HepG2 (cell line): ENCODE measurements around the gene OTUB2. TPM values are rescaled to one million over a fixed set of nuclear protein-coding genes. Genes with fewer than 3 reads are reported as not detected.
A peak's percentile ranks its signal among the peaks of the same experiment; 100 is the strongest.

Experiments
- AGO2 ChIP-seq: fragments of 200-400 bp; formaldehyde crosslinking; optimal IDR thresholded peaks from 2 replicates; pipeline ENCODE3; 2017; ENCODE audit warnings: mild to moderate bottlenecking, low read depth, low read length, moderate library complexity
- BRCA1 ChIP-seq: sonication (generic); formaldehyde crosslinking; IDR thresholded peaks from 2 replicates; pipeline ENCODE4 v1.4.0; 2020; ENCODE audit warnings: missing genetic modification reagents
- BRD4 ChIP-seq: sonication (generic); formaldehyde crosslinking; IDR thresholded peaks from 2 replicates; pipeline ENCODE4 v1.4.0; 2020; ENCODE audit warnings: missing genetic modification reagents
- CBX2 ChIP-seq, 2 experiments: fragments of 200-600 bp in 1 of 2; sonication (generic); formaldehyde crosslinking in 1 of 2; IDR thresholded peaks; 2 replicates each; pipeline versions ENCODE4 v1.7.0 to v1.8.1; 2018 to 2022; ENCODE audit warnings: low read depth in 2 of 2, low read length in 1 of 2, mild to moderate bottlenecking in 1 of 2, missing genetic modification reagents in 1 of 2
- CHD4 ChIP-seq: fragments of 200-600 bp; sonication (generic); IDR thresholded peaks from 2 replicates; pipeline ENCODE4 v1.7.0; 2017; ENCODE audit warnings: mild to moderate bottlenecking, low read length, borderline replicate concordance
- ELF4 ChIP-seq: sonication (generic); formaldehyde crosslinking; IDR thresholded peaks from 2 replicates; pipeline ENCODE4 v1.5.0; 2020; ENCODE audit warnings: missing genetic modification reagents, mild to moderate bottlenecking, moderate library complexity, borderline replicate concordance
- ETV5 ChIP-seq: IDR thresholded peaks from 2 replicates; pipeline ENCODE4 v1.6.1; 2018; ENCODE audit warnings: missing biosample characterization, missing genetic modification reagents, inconsistent platforms, borderline replicate concordance
- FOXA3 ChIP-seq: IDR thresholded peaks from 2 replicates; pipeline ENCODE4 v1.6.1; 2016; ENCODE audit warnings: missing genetic modification reagents, missing compliant biosample characterization
- GABPA ChIP-seq, 2 experiments: IDR thresholded peaks; 2 replicates each; pipeline ENCODE4 v1.6.1; 2011 to 2016; ENCODE audit warnings: low read depth in 2 of 2, low read length in 1 of 2, missing biosample characterization in 1 of 2, missing genetic modification characterization in 1 of 2
- GPBP1L1 ChIP-seq: sonication (generic); formaldehyde crosslinking; IDR thresholded peaks from 2 replicates; pipeline ENCODE4 v1.5.0; 2020; ENCODE audit warnings: mild to moderate bottlenecking, missing genetic modification reagents
- GTF3A ChIP-seq: sonication (generic); formaldehyde crosslinking; conservative IDR thresholded peaks from 2 replicates; pipeline ENCODE4 v1.4.0; 2020; ENCODE audit warnings: mild to moderate bottlenecking, missing genetic modification reagents
- KDM1A ChIP-seq: IDR thresholded peaks from 2 replicates; pipeline ENCODE4 v1.6.1; 2016; ENCODE audit warnings: missing compliant biosample characterization
- MXD3 ChIP-seq: IDR thresholded peaks from 2 replicates; pipeline ENCODE4 v1.6.1; 2016; ENCODE audit warnings: mild to moderate bottlenecking, missing biosample characterization, missing genetic modification reagents
- MZF1 ChIP-seq: sonication (generic); formaldehyde crosslinking; IDR thresholded peaks from 2 replicates; pipeline ENCODE4 v1.8.1; 2023; ENCODE audit warnings: mild to moderate bottlenecking, missing genetic modification reagents, borderline replicate concordance
- NFKB2 ChIP-seq: sonication (generic); formaldehyde crosslinking; IDR thresholded peaks from 2 replicates; pipeline ENCODE4 v1.4.0; 2020; ENCODE audit warnings: missing genetic modification reagents, borderline replicate concordance
- PRPF4 ChIP-seq: fragments of 200-400 bp; formaldehyde crosslinking; IDR thresholded peaks from 2 replicates; pipeline ENCODE4 v1.6.1; 2016; ENCODE audit warnings: low read length, low read depth; ENCODE audit not compliant: poor library complexity, severe bottlenecking
- RBAK ChIP-seq: sonication (generic); formaldehyde crosslinking; IDR thresholded peaks from 2 replicates; pipeline ENCODE4 v1.5.1; 2020; ENCODE audit warnings: mild to moderate bottlenecking, missing genetic modification reagents
- RELA ChIP-seq: sonication (generic); formaldehyde crosslinking; IDR thresholded peaks from 2 replicates; pipeline ENCODE4 v1.4.0; 2020; ENCODE audit warnings: missing genetic modification reagents
- SETDB1 ChIP-seq: sonication (generic); formaldehyde crosslinking; IDR thresholded peaks from 2 replicates; pipeline ENCODE4 v1.5.1; 2020; ENCODE audit warnings: missing genetic modification reagents, mild to moderate bottlenecking, borderline replicate concordance
- SIX4 ChIP-seq: sonication (generic); formaldehyde crosslinking; IDR thresholded peaks from 2 replicates; pipeline ENCODE4 v1.4.0; 2020; ENCODE audit warnings: missing genetic modification reagents
- SOX5 ChIP-seq: IDR thresholded peaks from 2 replicates; pipeline ENCODE4 v1.6.1; 2016; ENCODE audit warnings: borderline replicate concordance
- SOX6 ChIP-seq, 2 experiments: fragments of 450-650 bp in 1 of 2; sonication (generic) in 1 of 2; formaldehyde crosslinking in 1 of 2; IDR thresholded peaks; 2 replicates each; pipeline versions ENCODE4 v1.4.0 to v1.6.1; 2017 to 2020; ENCODE audit warnings: antibody characterized with exemption in 1 of 2, mild to moderate bottlenecking in 1 of 2, missing genetic modification reagents in 1 of 2
- TCF7 ChIP-seq: sonication (generic); IDR thresholded peaks from 2 replicates; pipeline ENCODE4 v1.6.1; 2016; ENCODE audit warnings: antibody characterized with exemption, low read depth
- THYN1 ChIP-seq: sonication (generic); formaldehyde crosslinking; IDR thresholded peaks from 2 replicates; pipeline ENCODE4 v1.8.1; 2023; ENCODE audit warnings: low read depth, mild to moderate bottlenecking, moderate library complexity, missing genetic modification reagents, borderline replicate concordance
- ZNF121 ChIP-seq: sonication (generic); formaldehyde crosslinking; IDR thresholded peaks from 2 replicates; pipeline ENCODE4 v1.5.0; 2020; ENCODE audit warnings: mild to moderate bottlenecking, missing genetic modification reagents
- ZNF17 ChIP-seq: sonication (generic); formaldehyde crosslinking; IDR thresholded peaks from 2 replicates; pipeline ENCODE4 v1.5.0; 2020; ENCODE audit warnings: mild to moderate bottlenecking, missing genetic modification reagents
- ZNF280B ChIP-seq: sonication (generic); formaldehyde crosslinking; IDR thresholded peaks from 2 replicates; pipeline ENCODE4 v1.5.0; 2020; ENCODE audit warnings: missing genetic modification reagents, mild to moderate bottlenecking, borderline replicate concordance
- ZNF562 ChIP-seq: sonication (generic); formaldehyde crosslinking; IDR thresholded peaks from 2 replicates; pipeline ENCODE4 v1.8.0; 2022; ENCODE audit warnings: missing genetic modification reagents, borderline replicate concordance
- ZNF850 ChIP-seq: sonication (generic); formaldehyde crosslinking; conservative IDR thresholded peaks from 2 replicates; pipeline ENCODE4 v1.9.0; 2021; ENCODE audit warnings: mild to moderate bottlenecking, missing genetic modification reagents
- polyA plus RNA-seq, 8 experiments: library from polyadenylated mRNA; depleted of rRNA in 3 of 8; stranded (reverse) in 7 of 8; unstranded in 1 of 8; fragments of >200 nt; fragmentation: Illumina TruSeq in 4 of 8; extraction: Trizol in 4 of 8; gene quantifications; 2 replicates each; pipeline versions ENCODE4 v1.2.1 to v1.2.3, GENCODE V29; 2011 to 2016; ENCODE audit warnings: low read depth in 4 of 8, missing spikeins in 1 of 8, mixed read lengths in 1 of 8; ENCODE audit not compliant: insufficient read depth in 1 of 8
- total RNA-seq, 5 experiments: library from RNA; depleted of rRNA; stranded (reverse); fragments of >200 nt; fragmentation: Illumina TruSeq; extraction: Trizol; gene quantifications; 2 replicates each; pipeline ENCODE4 v1.2.3, GENCODE V29; 2016; ENCODE audit warnings: low read depth in 1 of 5

OTUB2 gene
- total and polyA plus RNA-seq, 2 of the 13 experiments (the other 11 are each of a cell fraction or from before 2014, with no cell fraction given) = 2.2 to 2.4 TPM

- TF ChIP-seq THYN1 (CRISPR knock-in tag) = no peak
- TF ChIP-seq ZNF562 (CRISPR knock-in tag) = no peak
- TF ChIP-seq CHD4 = peak; percentile 76; the same call in 1 of the 2 replicates
- no peak for TF ChIP-seq BRCA1 (CRISPR knock-in tag)
- no peak; the same call in 1 of the 2 replicates for TF ChIP-seq SOX5 (CRISPR knock-in tag)
- no peak for TF ChIP-seq RELA (CRISPR knock-in tag)
- peak; percentile 90 for TF ChIP-seq FOXA3
- TF ChIP-seq ZNF121 (CRISPR knock-in tag) = peak; percentile 100
- no peak for TF ChIP-seq ZNF850 (CRISPR knock-in tag)
- no peak for TF ChIP-seq GTF3A (CRISPR knock-in tag)
- no peak for TF ChIP-seq BRD4 (CRISPR knock-in tag)
- no peak for TF ChIP-seq ZNF17 (CRISPR knock-in tag)
- TF ChIP-seq SETDB1 (CRISPR knock-in tag) = no peak
- no peak for TF ChIP-seq GABPA (IDR thresholded peaks at IDR 0.05; ENCODE audit: low read depth, low read length)
- TF ChIP-seq GABPA (CRISPR knock-in tag; IDR thresholded peaks at IDR 0.05; ENCODE audit: low read depth) = peak; percentile 38; the same call in 1 of the 2 replicates
- TF ChIP-seq SOX6 (IDR thresholded peaks at IDR 0.05) = no peak
- peak; percentile 74; the same call in 1 of the 2 replicates for TF ChIP-seq SOX6 (CRISPR knock-in tag; IDR thresholded peaks at IDR 0.05)
- TF ChIP-seq RBAK (CRISPR knock-in tag) = no peak
- no peak for TF ChIP-seq AGO2
- TF ChIP-seq MZF1 (CRISPR knock-in tag) = no peak
- no peak for TF ChIP-seq NFKB2 (CRISPR knock-in tag)
- no peak for TF ChIP-seq MXD3 (CRISPR knock-in tag)
- TF ChIP-seq CBX2 (IDR thresholded peaks at IDR 0.05; ENCODE audit: low read depth, low read length) = no peak
- TF ChIP-seq CBX2 (CRISPR knock-in tag; IDR thresholded peaks at IDR 0.05; ENCODE audit: low read depth) = no peak
- no peak for TF ChIP-seq ELF4 (CRISPR knock-in tag)
- no peak for TF ChIP-seq PRPF4
- no peak for TF ChIP-seq ZNF280B (CRISPR knock-in tag)
- TF ChIP-seq ETV5 (CRISPR knock-in tag) = peak; percentile 47; the same call in 1 of the 2 replicates
- peak; percentile 84 for TF ChIP-seq TCF7
- TF ChIP-seq KDM1A (CRISPR knock-in tag) = 0 out of 2 replicates have a peak, but pooled peaks have one; percentile 29
- no peak for TF ChIP-seq GPBP1L1 (CRISPR knock-in tag)
- no peak for TF ChIP-seq SIX4
- TF ChIP-seq, all 625 proteins: peak for 112
Observed at GRCh38 chr14:94058674-94059138, 32.6 kb downstream of the OTUB2 start (continued).
